HG03025 (cell line): ENCODE measurements around the gene ABCB4.
"Not testable (repeated sequence)": the region's sequence is repeated elsewhere in the genome, so short reads cannot be mapped to it uniquely, and the experiment has no call there.

ENCODE experiments used
- ATAC-seq: cut with Tn5 transposase; IDR thresholded peaks from one replicate; pipeline ENCODE4 v1.9.1; 2021; ENCODE audit warnings: mild to moderate bottlenecking, moderate library complexity; ENCODE audit not compliant: unreplicated experiment, low FRiP score

The ABCB4 gene

GRCh38 chr7:87479951-87480350 lies 4.5 kb upstream of the ABCB4 start:
- no peak for ATAC-seq

GRCh38 chr7:87476179-87476557 lies 688 bp upstream of the ABCB4 start:
- no peak for ATAC-seq

GRCh38 chr7:87474533-87475358 lies 734 bp downstream of the ABCB4 start:
- ATAC-seq, result peak; percentile 72

DNA sequence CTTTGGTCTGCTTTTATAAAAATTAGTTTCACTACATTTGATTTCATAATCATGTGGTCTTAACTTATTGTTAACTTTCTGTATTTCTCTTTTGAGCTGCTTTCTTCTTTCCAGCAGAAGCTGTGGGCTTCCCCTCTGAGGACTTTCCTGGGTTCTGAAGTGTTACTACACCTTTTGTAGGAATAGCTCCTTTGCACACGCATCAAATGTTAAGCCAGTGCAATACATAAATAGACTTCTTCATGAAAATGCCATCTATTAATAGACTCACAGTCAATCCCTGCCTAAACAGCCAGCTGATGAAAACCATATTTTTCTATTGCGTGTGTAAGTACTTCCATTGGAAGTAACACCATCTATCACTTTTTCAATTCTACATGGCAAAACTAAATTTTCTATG lies 1.5 kb downstream of the ABCB4 start:
- ATAC-seq, result no peak

GRCh38 chr7:87473192-87473591 lies 2.3 kb downstream of the ABCB4 start:
- no peak for ATAC-seq

DNA sequence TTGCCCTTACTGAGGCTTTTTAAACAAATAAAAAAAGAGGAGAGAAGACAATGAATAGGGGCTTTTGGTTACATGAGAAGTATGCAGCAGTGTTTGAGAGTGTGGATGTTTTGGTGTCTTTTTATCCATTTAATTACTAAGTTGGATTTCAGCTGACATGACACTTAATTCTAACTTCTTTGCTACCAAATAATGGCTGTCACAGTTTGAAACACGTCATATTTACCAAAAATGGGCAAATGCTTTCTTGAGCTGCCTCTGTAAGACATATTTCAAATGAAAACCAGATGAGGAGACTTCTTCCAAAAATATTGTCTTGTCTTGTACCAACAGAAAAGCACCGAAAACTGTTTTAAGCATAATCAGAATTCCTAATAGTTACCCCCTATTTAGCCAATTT lies 4.0 kb downstream of the ABCB4 start:
- ATAC-seq, result no peak

GRCh38 chr7:87469204-87469603 lies 6.3 kb downstream of the ABCB4 start:
- not testable (repeated sequence) for ATAC-seq

DNA sequence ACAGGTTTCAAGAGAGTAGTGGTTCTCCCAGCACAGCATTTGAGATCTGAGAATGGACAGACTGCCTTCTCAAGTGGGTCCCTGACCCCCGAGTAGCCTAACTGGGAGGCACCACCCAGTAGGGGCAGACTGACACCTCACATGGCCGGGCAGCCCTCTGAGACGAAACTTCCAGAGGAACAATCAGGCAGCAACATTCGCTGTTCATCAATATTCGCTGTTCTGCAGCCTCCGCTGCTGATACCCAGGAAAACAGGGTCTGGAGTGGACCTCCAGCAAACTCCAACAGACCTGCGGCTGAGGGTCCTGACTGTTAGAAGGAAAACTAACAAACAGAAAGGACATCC lies 10.0 kb downstream of the ABCB4 start:
- not testable (repeated sequence) for ATAC-seq

DNA sequence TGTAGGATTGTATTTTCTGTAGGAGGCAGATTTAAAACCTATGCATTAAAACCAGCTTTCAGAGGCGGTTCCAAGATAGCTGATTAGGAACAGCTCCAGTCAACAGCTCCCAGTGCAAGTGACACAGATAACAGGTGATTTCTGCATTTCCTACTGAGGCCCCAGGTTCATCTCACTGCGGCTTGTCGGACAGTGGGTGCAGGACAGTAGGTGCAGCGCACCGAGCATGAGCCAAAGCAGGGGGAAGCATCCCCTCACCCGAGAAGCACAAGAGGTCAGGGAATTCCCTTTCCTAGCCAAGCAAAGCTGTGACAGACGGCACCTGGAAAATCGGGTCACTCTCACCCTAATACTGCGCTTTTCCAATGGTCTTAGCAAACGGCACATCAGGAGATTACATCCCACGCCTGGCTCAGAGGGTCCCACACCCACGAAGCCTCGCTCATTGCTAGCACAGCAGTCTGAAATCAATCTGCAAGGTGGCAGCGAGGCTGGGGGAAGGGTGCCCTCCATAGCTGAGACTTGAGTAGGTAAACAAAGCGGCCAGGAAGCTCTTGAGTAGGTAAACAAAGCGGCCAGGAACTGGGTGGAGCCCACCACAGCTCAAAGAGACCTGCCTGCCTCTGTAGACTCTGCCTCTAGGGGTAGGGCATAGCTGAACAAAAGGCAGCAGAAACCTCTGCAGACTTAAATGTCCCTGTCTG lies 10.5 kb downstream of the ABCB4 start:
- not testable (repeated sequence) for ATAC-seq

- no peak for ATAC-seq
These were observed 11.5 kb downstream of the ABCB4 start for GRCh38 chr7:87463982-87464381.

- not testable (repeated sequence) for ATAC-seq
These were observed 15.0 kb downstream of the ABCB4 start for GRCh38 chr7:87460444-87460843.

DNA sequence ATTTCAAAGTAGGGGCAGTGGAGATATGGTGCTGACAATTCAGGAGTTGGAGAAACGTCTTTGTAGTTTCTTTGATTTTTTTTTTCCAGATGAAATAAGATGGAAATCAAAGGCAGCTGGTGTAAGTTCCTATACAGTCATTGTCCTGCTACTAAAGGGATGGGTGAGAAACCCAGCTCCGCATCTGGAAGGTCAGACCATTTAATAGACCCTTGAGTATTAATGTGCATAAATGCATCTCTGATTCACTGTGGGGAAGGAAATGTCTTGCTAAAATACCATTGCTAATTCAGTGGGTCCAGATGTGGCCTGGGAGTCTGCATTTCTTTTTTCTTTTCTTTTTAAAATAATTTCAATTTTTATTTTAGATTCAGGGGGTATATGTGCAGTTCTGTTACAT lies 15.5 kb downstream of the ABCB4 start:
- no peak for ATAC-seq

DNA sequence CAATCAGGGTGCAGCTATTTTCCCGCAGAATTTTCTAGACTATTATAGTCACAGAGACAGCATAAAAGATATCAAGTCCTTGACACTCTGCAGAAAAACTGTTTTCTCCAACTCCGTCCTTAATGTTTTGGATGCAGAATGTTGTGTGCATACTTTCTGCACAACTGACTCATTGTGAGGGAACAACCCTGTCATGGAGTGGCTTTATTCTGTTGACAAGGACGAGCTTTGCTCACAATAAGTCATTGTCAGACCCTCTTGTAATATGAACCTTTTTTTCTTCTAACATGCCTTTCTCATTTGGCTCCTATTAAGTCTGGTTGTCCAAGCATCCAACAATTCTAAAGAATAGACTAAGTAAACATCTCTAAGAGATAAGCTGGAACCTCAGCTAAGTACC lies 17.3 kb downstream of the ABCB4 start:
- ATAC-seq, result no peak

DNA sequence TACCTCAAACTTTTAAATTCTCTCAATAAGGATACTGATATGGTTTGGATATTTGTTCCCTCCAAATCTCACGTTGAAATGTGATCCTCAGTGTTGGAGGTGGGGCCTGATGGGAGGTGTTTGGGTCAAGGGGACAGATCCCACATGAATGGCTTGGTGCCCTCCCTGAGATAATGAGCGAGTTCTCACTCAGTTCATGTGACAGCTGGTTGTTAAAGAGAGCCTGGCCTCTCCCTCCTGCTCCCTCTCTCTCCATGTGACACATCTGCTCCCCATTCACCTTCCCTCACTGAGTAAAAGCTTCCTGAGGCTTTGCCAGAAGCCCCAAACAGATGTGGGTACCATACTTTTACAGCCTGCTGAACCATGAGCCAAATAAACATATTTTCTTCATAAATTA lies 19.2 kb downstream of the ABCB4 start:
- no peak for ATAC-seq

DNA sequence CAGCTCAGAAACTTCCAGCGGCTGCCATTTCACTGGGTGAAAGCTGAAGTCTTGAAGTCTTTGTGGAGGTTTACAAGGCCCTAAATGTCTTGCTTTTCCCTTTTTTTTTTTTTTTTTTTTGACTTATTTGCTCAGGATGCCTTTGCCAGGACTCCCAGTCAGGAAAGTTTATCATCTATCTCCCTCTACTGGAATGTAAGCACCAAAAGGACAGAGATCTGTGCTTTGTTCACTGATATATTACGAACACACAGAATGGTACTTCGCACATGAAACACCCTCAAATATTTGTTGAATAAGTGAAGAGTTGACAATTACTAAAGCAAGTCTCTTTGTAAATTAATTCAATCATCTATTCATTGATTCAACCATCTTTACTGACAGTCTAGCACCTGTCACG lies 23.2 kb downstream of the ABCB4 start:
- ATAC-seq, result no peak

GRCh38 chr7:87451187-87451586 lies 24.3 kb downstream of the ABCB4 start:
- no peak for ATAC-seq

- ATAC-seq, result no peak
These were observed 24.8 kb downstream of the ABCB4 start for GRCh38 chr7:87450706-87451105.

DNA sequence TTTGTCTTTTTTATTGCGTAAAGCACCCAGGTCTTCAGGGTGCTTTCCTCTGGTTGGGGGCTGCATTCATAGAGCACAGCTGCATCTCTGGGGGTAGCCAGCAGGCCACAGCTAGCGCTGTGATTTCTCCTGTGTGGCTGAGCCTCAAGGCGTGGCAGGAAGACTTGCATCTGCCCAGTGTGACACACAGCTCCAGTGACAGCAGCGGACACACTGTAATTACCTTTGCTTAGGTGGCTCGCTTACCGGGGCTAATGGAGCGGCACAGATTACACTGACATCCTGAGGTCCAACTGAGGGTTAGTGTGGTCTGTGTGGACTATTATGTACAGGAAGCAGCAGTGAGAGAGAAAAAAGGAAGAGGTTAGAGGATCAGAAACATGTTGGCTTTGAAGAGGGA lies 27.1 kb downstream of the ABCB4 start:
- no peak for ATAC-seq

- ATAC-seq, result no peak
These were observed 28.3 kb downstream of the ABCB4 start for GRCh38 chr7:87447116-87447635.

GRCh38 chr7:87445897-87446296 lies 29.6 kb downstream of the ABCB4 start:
- ATAC-seq, result peak; percentile 91

GRCh38 chr7:87435546-87435945 lies 39.9 kb downstream of the ABCB4 start:
- ATAC-seq, result no peak

DNA sequence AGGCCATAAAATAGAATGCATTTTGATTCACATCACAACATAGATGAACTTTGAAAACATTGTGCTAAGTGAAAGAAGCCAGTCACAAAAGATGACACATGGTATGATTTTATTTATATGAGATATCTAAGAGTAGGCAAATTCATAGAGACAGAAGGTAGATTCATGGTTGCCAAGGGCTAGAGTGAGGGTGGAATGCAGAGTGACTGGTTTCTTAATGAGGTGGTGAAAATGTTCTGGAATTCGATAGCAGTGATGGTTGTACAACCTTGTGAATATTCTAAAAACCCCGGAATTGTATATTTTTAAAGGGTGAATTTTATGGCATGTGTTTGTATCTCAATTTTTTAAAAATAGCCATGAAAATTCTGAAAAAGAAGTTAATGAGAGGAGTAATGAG lies 42.9 kb downstream of the ABCB4 start:
- ATAC-seq, result no peak
